ENCODE data around the gene MANSC1. TPM values are rescaled to one million over a fixed set of nuclear protein-coding genes. Genes with fewer than 3 reads are reported as not detected.
"Not testable (repeated sequence)": the region's sequence is repeated elsewhere in the genome, so short reads cannot be mapped to it uniquely, and the experiment has no call there.

Gene MANSC1
- total and polyA plus RNA-seq, 5 donors: 8.1 to 19.0 (median 13.8) TPM

GRCh38 chr12:12365446-12365802, 15.4 kb upstream of the MANSC1 start:
- Histone ChIP-seq H3K27me3 (ENCODE audit: control insufficient read depth, insufficient read depth) (no peaks in the 10 kb centered on the region), H3K9me3 (ENCODE audit: control insufficient read depth, low read length) (no peaks in the 10 kb centered on the region), H3K27ac (ENCODE audit: low read length) (no peak overlapping the region), H3K4me3 (ENCODE audit: low read length) (no peak overlapping the region), H3K4me1 (ENCODE audit: control insufficient read depth, insufficient read depth, low read length) (no peaks in the 10 kb centered on the region)
- intact Hi-C loops (cut with DNase I): no loop called here
- no peak for DNase-seq
- 92% methylated on average over 5 of the region's 5 CpGs for WGBS
- no peak for ATAC-seq

- ATAC-seq (no peak), DNase-seq (no peak)
- intact Hi-C loops (cut with DNase I): no loop called here
- H3K4me3 ChIP-seq (ENCODE audit: low read length): no peak overlapping the region
- WGBS: 93% methylated on average over 4 of the region's 4 CpGs
- no peak overlapping the region for H3K27ac ChIP-seq (ENCODE audit: low read length)
- H3K4me1 ChIP-seq (ENCODE audit: control insufficient read depth, insufficient read depth, low read length): no peaks in the 10 kb centered on the region
- no peaks in the 10 kb centered on the region for H3K9me3 ChIP-seq (ENCODE audit: control insufficient read depth, low read length)
- no peaks in the 10 kb centered on the region for H3K27me3 ChIP-seq (ENCODE audit: control insufficient read depth, insufficient read depth)
Measured at GRCh38 chr12:12364787-12365445, 14.9 kb upstream of the MANSC1 start.

GRCh38 chr12:12358528-12358927, 8.5 kb upstream of the MANSC1 start:
- DNase-seq (no peak), ATAC-seq (no peak)
- H3K4me1 ChIP-seq (ENCODE audit: control insufficient read depth, insufficient read depth, low read length): no peaks in the 10 kb centered on the region
- no peaks in the 10 kb centered on the region for H3K9me3 ChIP-seq (ENCODE audit: control insufficient read depth, low read length)
- intact Hi-C loops (cut with DNase I): no loop called here
- 82% methylated on average over 4 of the region's 4 CpGs for WGBS
- H3K27ac ChIP-seq (ENCODE audit: low read length): no peak overlapping the region
- H3K27me3 ChIP-seq (ENCODE audit: control insufficient read depth, insufficient read depth): no peaks in the 10 kb centered on the region
- H3K4me3 ChIP-seq (ENCODE audit: low read length): no peak overlapping the region

- whole genome bisulfite sequencing: 28% methylated on average over 10 of the region's 10 CpGs
- no peaks in the 10 kb centered on the region for H3K27me3 ChIP-seq (ENCODE audit: control insufficient read depth, insufficient read depth)
- H3K4me3 ChIP-seq (ENCODE audit: low read length): peak overlapping the region; percentile 71
- intact Hi-C loops (cut with DNase I): no loop called here
- H3K27ac ChIP-seq (ENCODE audit: low read length): peak overlapping the region; percentile 77
- H3K4me1 ChIP-seq (ENCODE audit: control insufficient read depth, insufficient read depth, low read length): no peaks in the 10 kb centered on the region
- H3K9me3 ChIP-seq (ENCODE audit: control insufficient read depth, low read length): no peaks in the 10 kb centered on the region
- DNase-seq (no peak), ATAC-seq (no peak)
Measured at GRCh38 chr12:12357719-12358461, 7.8 kb upstream of the MANSC1 start.

GRCh38 chr12:12356896-12357718, 7.1 kb upstream of the MANSC1 start, which contains the start of gene BORCS5:
TSS of gene BORCS5 (plus strand) at chr12:12357078. CDS start at chr12:12357452, 374 bp downstream.
- no peaks in the 10 kb centered on the region for H3K9me3 ChIP-seq (ENCODE audit: control insufficient read depth, low read length)
- no peaks in the 10 kb centered on the region for H3K4me1 ChIP-seq (ENCODE audit: control insufficient read depth, insufficient read depth, low read length)
- peak within 1 kb of the TSS; percentile 71 for H3K4me3 ChIP-seq (ENCODE audit: low read length)
- WGBS: under 1% methylated on average over 72 of the region's 72 CpGs
- ATAC-seq: peak; percentile 99
- no peaks in the 10 kb centered on the region for H3K27me3 ChIP-seq (ENCODE audit: control insufficient read depth, insufficient read depth)
- intact Hi-C loops (cut with DNase I): no loop called here
- peak within 1 kb of the TSS; percentile 77 for H3K27ac ChIP-seq (ENCODE audit: low read length)
- peak; percentile 98 to 99 (median 99) for DNase-seq

- Histone ChIP-seq H3K4me3 (ENCODE audit: low read length) (peak overlapping the region; percentile 71), H3K9me3 (ENCODE audit: control insufficient read depth, low read length) (no peaks in the 10 kb centered on the region), H3K4me1 (ENCODE audit: control insufficient read depth, insufficient read depth, low read length) (no peaks in the 10 kb centered on the region), H3K27ac (ENCODE audit: low read length) (peak overlapping the region; percentile 68), H3K27me3 (ENCODE audit: control insufficient read depth, insufficient read depth) (no peaks in the 10 kb centered on the region)
- no peak for ATAC-seq
- intact Hi-C loops (cut with DNase I): no loop called here
- no peak for DNase-seq
- 39% methylated on average over 5 of the region's 5 CpGs for WGBS
Measured at GRCh38 chr12:12356467-12356895, 6.4 kb upstream of the MANSC1 start.

- no peak for DNase-seq
- Histone ChIP-seq H3K27ac (ENCODE audit: low read length) (no peak overlapping the region), H3K4me3 (ENCODE audit: low read length) (no peak overlapping the region), H3K27me3 (ENCODE audit: control insufficient read depth, insufficient read depth) (no peaks in the 10 kb centered on the region), H3K9me3 (ENCODE audit: control insufficient read depth, low read length) (no peaks in the 10 kb centered on the region), H3K4me1 (ENCODE audit: control insufficient read depth, insufficient read depth, low read length) (no peaks in the 10 kb centered on the region)
- 43% methylated on average over 5 of the region's 5 CpGs for WGBS
- no peak for ATAC-seq
- intact Hi-C loops (cut with DNase I): no loop called here
Measured at GRCh38 chr12:12353807-12354206, 3.8 kb upstream of the MANSC1 start.

GRCh38 chr12:12353276-12353675, 3.2 kb upstream of the MANSC1 start:
- Histone ChIP-seq H3K4me1 (ENCODE audit: control insufficient read depth, insufficient read depth, low read length) (no peaks in the 10 kb centered on the region), H3K27me3 (ENCODE audit: control insufficient read depth, insufficient read depth) (no peaks in the 10 kb centered on the region), H3K4me3 (ENCODE audit: low read length) (no peak overlapping the region), H3K9me3 (ENCODE audit: control insufficient read depth, low read length) (no peaks in the 10 kb centered on the region), H3K27ac (ENCODE audit: low read length) (no peak overlapping the region)
- DNase-seq (no peak), ATAC-seq (no peak)
- intact Hi-C loops (cut with DNase I): no loop called here
- 87% methylated on average over 1 of the region's 1 CpG for WGBS

GRCh38 chr12:12351468-12352185, 1.6 kb upstream of the MANSC1 start:
- H3K9me3 ChIP-seq (ENCODE audit: control insufficient read depth, low read length); DNase-seq; intact Hi-C loops (cut with DNase I); H3K4me3 ChIP-seq (ENCODE audit: low read length); H3K27me3 ChIP-seq (ENCODE audit: control insufficient read depth, insufficient read depth); H3K4me1 ChIP-seq (ENCODE audit: control insufficient read depth, insufficient read depth, low read length); ATAC-seq; H3K27ac ChIP-seq (ENCODE audit: low read length): not testable (repeated sequence)
- 95% methylated on average over 19 of the region's 19 CpGs for WGBS

GRCh38 chr12:12350868-12351463, 924 bp upstream of the MANSC1 start:
- H3K27ac ChIP-seq (ENCODE audit: low read length): no peak overlapping the region
- WGBS: 88% methylated on average over 3 of the region's 3 CpGs
- no peaks in the 10 kb centered on the region for H3K9me3 ChIP-seq (ENCODE audit: control insufficient read depth, low read length)
- no peaks in the 10 kb centered on the region for H3K4me1 ChIP-seq (ENCODE audit: control insufficient read depth, insufficient read depth, low read length)
- ATAC-seq (no peak), DNase-seq (no peak)
- no peaks in the 10 kb centered on the region for H3K27me3 ChIP-seq (ENCODE audit: control insufficient read depth, insufficient read depth)
- H3K4me3 ChIP-seq (ENCODE audit: low read length): no peak overlapping the region
- intact Hi-C loops (cut with DNase I): no loop called here

Data from right cardiac atrium (tissue), 5 donors.